GM18502 (cell line): ENCODE data around the gene PRSS58.

Experiments
- ATAC-seq: cut with Tn5 transposase; IDR thresholded peaks from one replicate; pipeline ENCODE4 v1.9.1; 2021; ENCODE audit warnings: mild to moderate bottlenecking; ENCODE audit not compliant: unreplicated experiment, poor library complexity

The PRSS58 gene

DNA sequence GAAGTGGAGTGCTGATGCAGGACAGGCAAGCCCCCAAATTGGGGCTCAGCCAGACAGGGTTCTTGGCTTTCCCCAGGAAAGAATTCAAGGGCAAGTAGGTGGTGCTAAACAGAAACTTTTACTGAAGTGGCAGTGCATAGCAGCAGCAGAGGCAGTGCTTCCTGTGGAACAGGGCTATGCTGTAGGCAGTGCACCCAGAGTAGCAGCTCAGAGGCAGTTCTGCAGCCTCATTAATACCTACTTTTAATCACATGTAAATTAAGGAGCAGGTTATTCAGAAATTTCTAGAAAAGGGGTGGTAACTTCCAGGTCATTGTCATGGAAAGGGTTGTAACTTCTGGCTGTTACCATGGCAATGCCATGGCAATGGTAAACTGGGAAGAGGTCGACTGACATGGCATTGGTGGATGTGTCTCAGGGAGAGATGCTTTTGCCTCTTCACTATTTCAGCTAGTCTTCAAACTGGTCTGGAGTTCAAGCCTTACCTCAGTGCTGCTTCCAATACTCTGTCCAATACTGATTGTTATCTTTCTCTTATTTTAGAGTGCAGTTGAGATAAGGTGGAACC is 29.2 kb downstream of the PRSS58 start:
- ATAC-seq, result no peak
